KMS-11 (cell line): Measurements from ENCODE around the gene ADCY6.

Source experiments
- H2AFZ ChIP-seq: fragments of 200-600 bp; sonication (generic); 2 replicates; pipeline ENCODE4 v1.6.1; 2016; ENCODE audit warnings: antibody characterized with exemption, mixed run types, low read depth
- H3K27ac ChIP-seq: fragments of 200-600 bp; sonication (generic); 2 replicates; pipeline ENCODE4 v1.6.1; 2016; ENCODE audit warnings: mild to moderate bottlenecking, mixed run types
- H3K27me3 ChIP-seq: fragments of 200-600 bp; sonication (generic); 2 replicates; pipeline ENCODE4 v1.6.1; 2017; ENCODE audit warnings: mild to moderate bottlenecking, low read depth, mixed run types, moderate library complexity; ENCODE audit not compliant: insufficient read depth
- H3K36me3 ChIP-seq: fragments of 200-600 bp; sonication (generic); 2 replicates; pipeline ENCODE4 v1.6.1; 2017; ENCODE audit warnings: mild to moderate bottlenecking, mixed run types; ENCODE audit not compliant: insufficient read depth
- H3K4me1 ChIP-seq: fragments of 200-600 bp; sonication (generic); 2 replicates; pipeline ENCODE4 v1.6.1; 2016; ENCODE audit warnings: mild to moderate bottlenecking, low read depth, mixed run types; ENCODE audit not compliant: poor library complexity, severe bottlenecking
- H3K4me2 ChIP-seq: fragments of 200-600 bp; sonication (generic); 2 replicates; pipeline ENCODE4 v1.7.0; 2016; ENCODE audit warnings: mild to moderate bottlenecking, mixed run types
- H3K4me3 ChIP-seq: fragments of 200-600 bp; sonication (generic); IDR thresholded peaks from 2 replicates; pipeline ENCODE4 v1.6.1; 2017; ENCODE audit warnings: low read depth, low read length, mixed read lengths; ENCODE audit not compliant: insufficient read depth
- H3K79me2 ChIP-seq: fragments of 200-600 bp; sonication (generic); 2 replicates; pipeline ENCODE4 v1.6.1; 2016; ENCODE audit warnings: low read depth, mixed run types; ENCODE audit not compliant: insufficient read depth
- H3K9ac ChIP-seq: fragments of 200-600 bp; sonication (generic); 2 replicates; pipeline ENCODE4 v1.6.1; 2016; ENCODE audit warnings: mild to moderate bottlenecking, mixed run types
- H4K20me1 ChIP-seq: fragments of 200-600 bp; sonication (generic); 2 replicates; pipeline ENCODE4 v1.6.1; 2016; ENCODE audit warnings: mild to moderate bottlenecking, mixed run types; ENCODE audit not compliant: insufficient read depth
- CTCF ChIP-seq: fragments of 200-600 bp; sonication (generic); conservative IDR thresholded peaks from 2 replicates; pipeline ENCODE4 v1.6.1; 2017; ENCODE audit warnings: low read depth, mild to moderate bottlenecking, antibody characterized with exemption, low read length, moderate library complexity, mixed read lengths

The ADCY6 gene

DNA sequence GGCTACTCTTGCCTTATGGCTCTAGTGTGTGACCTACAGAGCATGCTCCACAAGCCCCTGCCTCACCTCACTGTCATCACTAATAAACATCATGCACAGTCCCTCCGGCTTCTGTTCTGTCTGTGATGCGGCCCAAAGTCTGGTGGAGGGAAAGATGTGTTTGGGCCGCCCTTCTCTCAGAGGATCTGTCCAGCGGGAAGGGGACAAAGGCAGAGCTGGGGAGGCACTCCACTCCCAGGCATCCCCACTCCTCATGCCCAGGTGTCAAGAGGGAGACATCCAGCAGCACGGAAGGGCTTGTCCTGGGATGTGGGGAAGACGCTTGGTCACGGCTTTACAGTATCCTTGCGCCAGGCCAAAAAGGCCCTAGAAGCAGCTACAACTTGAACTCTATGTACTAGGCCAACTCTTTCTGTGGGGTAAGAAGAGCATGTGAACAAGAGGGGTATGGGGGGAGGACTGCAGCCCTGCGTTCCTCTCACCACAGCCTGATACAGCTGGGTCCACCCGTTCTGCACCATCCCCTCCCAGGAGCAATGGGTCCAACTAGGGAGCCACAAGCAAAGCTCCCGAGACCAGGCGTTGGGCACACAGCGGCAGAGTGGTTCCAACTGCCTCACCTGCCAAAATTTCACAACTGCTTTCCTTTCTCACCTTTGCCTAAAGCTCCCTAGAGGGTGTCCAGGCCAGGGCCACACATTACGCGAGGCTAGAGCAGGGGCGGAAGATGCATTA is 40.1 kb upstream of the ADCY6 start:
- Histone ChIP-seq H3K27me3 (no peaks in the 10 kb centered on the region), H3K4me3 (no peak overlapping the region), H3K4me2 (no peak overlapping the region), H4K20me1 (no peaks in the 10 kb centered on the region; the same call in 1 of the 2 replicates), H3K36me3 (peaks cover 24% of the 10 kb centered on the region; the same call in 1 of the 2 replicates), H2AFZ (no peak overlapping the region), H3K79me2 (no peaks in the 10 kb centered on the region), H3K9ac (no peak overlapping the region), H3K27ac (no peak overlapping the region), H3K4me1 (no peaks in the 10 kb centered on the region)
- TF ChIP-seq CTCF = no peak

DNA sequence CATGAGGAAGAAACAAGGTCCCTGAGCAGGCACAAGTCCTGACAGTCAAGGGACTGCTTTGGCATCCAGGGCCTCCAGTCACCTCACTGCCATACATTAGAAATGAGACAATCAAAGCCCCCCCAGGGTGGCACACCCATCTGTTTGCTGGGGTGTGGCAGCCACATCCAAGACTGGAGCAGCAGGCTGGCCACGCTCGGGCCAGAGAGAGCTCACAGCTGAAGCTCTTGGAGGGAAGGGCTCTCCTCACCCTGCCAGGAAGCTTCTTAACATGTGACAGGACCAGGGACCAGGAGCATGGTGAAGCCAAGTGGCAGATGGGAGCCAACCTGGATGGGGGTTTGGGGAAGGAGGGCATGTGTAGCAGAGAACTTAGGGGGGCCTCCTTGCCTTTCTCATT is 39.4 kb upstream of the ADCY6 start:
- H3K79me2 ChIP-seq = no peaks in the 10 kb centered on the region
- no peaks in the 10 kb centered on the region for H3K27me3 ChIP-seq
- no peak overlapping the region for H3K9ac ChIP-seq
- no peaks in the 10 kb centered on the region for H4K20me1 ChIP-seq
- H2AFZ ChIP-seq = no peak overlapping the region
- no peak overlapping the region for H3K27ac ChIP-seq
- TF ChIP-seq CTCF = no peak
- no peaks in the 10 kb centered on the region for H3K4me1 ChIP-seq
- peaks cover 20% of the 10 kb centered on the region; the same call in 1 of the 2 replicates for H3K36me3 ChIP-seq
- H3K4me2 ChIP-seq = no peak overlapping the region
- H3K4me3 ChIP-seq = no peak overlapping the region

DNA sequence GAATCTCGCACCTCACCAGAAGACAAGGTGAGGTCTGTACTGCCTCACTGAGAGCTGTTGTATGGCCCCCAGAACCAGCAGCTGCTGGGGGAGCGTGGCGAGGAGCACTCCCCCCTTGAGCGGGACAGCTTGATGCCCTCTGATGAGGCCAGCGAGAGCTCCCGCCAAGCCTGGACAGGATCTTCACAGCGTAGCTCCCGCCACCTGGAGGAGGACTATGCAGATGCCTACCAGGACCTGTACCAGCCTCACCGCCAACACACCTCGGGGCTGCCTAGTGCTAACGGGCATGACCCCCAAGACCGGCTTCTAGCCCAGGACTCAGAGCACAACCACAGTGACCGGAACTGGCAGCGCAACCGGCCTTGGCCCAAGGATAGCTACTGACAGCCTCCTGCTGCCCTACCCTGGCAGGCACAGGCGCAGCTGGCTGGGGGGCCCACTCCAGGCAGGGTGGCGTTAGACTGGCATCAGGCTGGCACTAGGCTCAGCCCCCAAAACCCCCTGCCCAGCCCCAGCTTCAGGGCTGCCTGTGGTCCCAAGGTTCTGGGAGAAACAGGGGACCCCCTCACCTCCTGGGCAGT is 38.7 kb upstream of the ADCY6 start:
- Histone ChIP-seq H3K4me3 (no peak overlapping the region), H3K36me3 (peaks cover 13% of the 10 kb centered on the region; the same call in 1 of the 2 replicates), H3K9ac (no peak overlapping the region), H3K79me2 (no peaks in the 10 kb centered on the region), H2AFZ (no peak overlapping the region), H3K27me3 (no peaks in the 10 kb centered on the region), H3K4me1 (no peaks in the 10 kb centered on the region), H4K20me1 (no peaks in the 10 kb centered on the region), H3K4me2 (no peak overlapping the region), H3K27ac (no peak overlapping the region)
- TF ChIP-seq CTCF = no peak

GRCh38 chr12:48827026-48827425 is 38.1 kb upstream of the ADCY6 start:
- Histone ChIP-seq H3K36me3 (peaks cover 9% of the 10 kb centered on the region; the same call in 1 of the 2 replicates), H3K27me3 (no peaks in the 10 kb centered on the region), H3K27ac (no peak overlapping the region), H2AFZ (no peak overlapping the region), H3K79me2 (no peaks in the 10 kb centered on the region), H3K4me1 (no peaks in the 10 kb centered on the region), H3K9ac (no peak overlapping the region), H3K4me3 (no peak overlapping the region), H3K4me2 (no peak overlapping the region), H4K20me1 (no peaks in the 10 kb centered on the region)
- TF ChIP-seq CTCF = no peak
